ENCODE data around the gene THADA. TPM values are rescaled to one million over a fixed set of nuclear protein-coding genes. Genes with fewer than 3 reads are reported as not detected.

Gene THADA
- total RNA-seq, 1 experiment from 2014 or later, result 20.1 TPM

DNA sequence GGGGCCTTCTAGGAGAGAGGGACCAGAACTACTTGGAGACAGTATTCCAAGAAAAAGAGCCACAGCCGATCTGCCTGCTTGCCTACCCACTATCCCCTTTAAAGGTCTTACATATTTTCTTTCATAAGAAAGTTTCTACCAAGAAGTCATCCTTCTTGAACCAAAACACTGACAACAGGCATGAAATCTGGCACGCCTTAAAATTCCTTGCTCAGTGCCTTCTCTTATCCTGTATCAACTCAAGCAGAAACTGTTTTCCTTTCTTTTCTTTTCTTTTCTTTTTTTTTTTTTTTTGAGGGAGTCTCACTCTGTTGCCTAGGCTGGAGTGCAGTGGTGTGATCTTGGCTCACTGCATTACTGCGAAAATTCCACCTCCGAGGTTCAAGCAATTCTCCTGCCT is 321.1 kb downstream of the THADA start:
- H3K4me2 ChIP-seq (ENCODE audit: insufficient read depth, insufficient read length, low read length), result no peak overlapping the region
- no peak overlapping the region for H4K8ac ChIP-seq (replicated peaks; ENCODE audit: insufficient read length, low read depth, low read length)
- no peaks in the 10 kb centered on the region for H3K79me1 ChIP-seq (ENCODE audit: insufficient read depth, low read depth, low read length, poor library complexity, severe bottlenecking)
- no peaks in the 10 kb centered on the region; the same call in 1 of the 2 replicates for H3K27me3 Mint-ChIP-seq (ENCODE audit: low read depth)
- H2AK5ac ChIP-seq (ENCODE audit: insufficient read length, low read length), result no peak overlapping the region
- no peak overlapping the region for H3K18ac ChIP-seq (ENCODE audit: insufficient read length, low read depth, low read length)
- H3K27ac ChIP-seq (ENCODE audit: insufficient read length, low read depth, low read length), result no peak overlapping the region
- no peak overlapping the region for H2AFZ ChIP-seq (ENCODE audit: low read length)
- H4K5ac ChIP-seq (ENCODE audit: insufficient read length, low read depth, low read length), result no peak overlapping the region
- no peaks in the 10 kb centered on the region for H3K9me3 Mint-ChIP-seq
- no peaks in the 10 kb centered on the region for H3K79me2 ChIP-seq (ENCODE audit: insufficient read depth, low read length)
- H2BK5ac ChIP-seq (ENCODE audit: insufficient read length, low read length), result no peak overlapping the region
- no peak overlapping the region for H3K4ac ChIP-seq (ENCODE audit: low read depth, low read length)
- TF ChIP-seq, protein P1, sequence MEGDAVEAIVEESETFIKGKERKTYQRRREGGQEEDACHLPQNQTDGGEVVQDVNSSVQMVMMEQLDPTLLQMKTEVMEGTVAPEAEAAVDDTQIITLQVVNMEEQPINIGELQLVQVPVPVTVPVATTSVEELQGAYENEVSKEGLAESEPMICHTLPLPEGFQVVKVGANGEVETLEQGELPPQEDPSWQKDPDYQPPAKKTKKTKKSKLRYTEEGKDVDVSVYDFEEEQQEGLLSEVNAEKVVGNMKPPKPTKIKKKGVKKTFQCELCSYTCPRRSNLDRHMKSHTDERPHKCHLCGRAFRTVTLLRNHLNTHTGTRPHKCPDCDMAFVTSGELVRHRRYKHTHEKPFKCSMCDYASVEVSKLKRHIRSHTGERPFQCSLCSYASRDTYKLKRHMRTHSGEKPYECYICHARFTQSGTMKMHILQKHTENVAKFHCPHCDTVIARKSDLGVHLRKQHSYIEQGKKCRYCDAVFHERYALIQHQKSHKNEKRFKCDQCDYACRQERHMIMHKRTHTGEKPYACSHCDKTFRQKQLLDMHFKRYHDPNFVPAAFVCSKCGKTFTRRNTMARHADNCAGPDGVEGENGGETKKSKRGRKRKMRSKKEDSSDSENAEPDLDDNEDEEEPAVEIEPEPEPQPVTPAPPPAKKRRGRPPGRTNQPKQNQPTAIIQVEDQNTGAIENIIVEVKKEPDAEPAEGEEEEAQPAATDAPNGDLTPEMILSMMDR (conservative IDR thresholded peaks at IDR 0.05), result no peak
- peaks cover 0 to 2% (median 0%) of the 10 kb centered on the region in 3 experiments; a peak in 2 of 7 replicates for H3K36me3 Mint-ChIP-seq (ENCODE audit: insufficient read depth in 1 of 3, low read depth in 3 of 3)
- no peak overlapping the region for H3K9ac ChIP-seq (ENCODE audit: extremely low read depth, insufficient read length, low read length)
- H3K4me1 Mint-ChIP-seq, result peaks cover 18 to 30% of the 10 kb centered on the region in 2 experiments
- WGBS (ENCODE audit: extremely low coverage, insufficient read length, low lambda C conversion rate), result no CpG with 5 or more reads among the region's 4 CpGs
- H4K91ac ChIP-seq (ENCODE audit: insufficient read length, low read depth, low read length), result no peak overlapping the region
- H3K27me3 ChIP-seq (ENCODE audit: insufficient read depth, low read length), result no peaks in the 10 kb centered on the region
- no peak overlapping the region for H2BK15ac ChIP-seq (ENCODE audit: low read depth, low read length)
- no peak overlapping the region for H3T11ph ChIP-seq (ENCODE audit: low read length)
- H3K14ac ChIP-seq (ENCODE audit: insufficient read depth, low read length), result no peak overlapping the region
- H3K23me2 ChIP-seq (ENCODE audit: insufficient read length, low read depth, low read length, poor library complexity, severe bottlenecking), result no peaks in the 10 kb centered on the region
- no peak overlapping the region for H2BK20ac ChIP-seq (ENCODE audit: low read depth, low read length, poor library complexity, severe bottlenecking)
- no peaks in the 10 kb centered on the region for H3K4me1 ChIP-seq (ENCODE audit: insufficient read depth, low read length)
- H4K20me1 ChIP-seq (ENCODE audit: control insufficient read depth, insufficient read depth, insufficient read length), result no peaks in the 10 kb centered on the region
- no peak overlapping the region for H3K27ac Mint-ChIP-seq
- H2BK120ac ChIP-seq (ENCODE audit: low read depth, low read length, poor library complexity, severe bottlenecking), result no peak overlapping the region
- no peak overlapping the region for H3K4me3 Mint-ChIP-seq
- no peaks in the 10 kb centered on the region for H3K9me3 ChIP-seq (ENCODE audit: control insufficient read depth, low read depth, low read length)
- no peak overlapping the region for H3K23ac ChIP-seq (ENCODE audit: insufficient read length, low read depth, low read length)
- no peak overlapping the region for H2BK12ac ChIP-seq (ENCODE audit: insufficient read length, low read depth, low read length)
- DNase-seq, result no peak
- no peak overlapping the region for H3K56ac ChIP-seq (ENCODE audit: insufficient read length, low read depth, low read length)

Measured in H9 (cell line).